GM20431 (cell line): ENCODE data around the gene DGKZ.

Source experiments
- in situ Hi-C: fragments of 300-500 bp; cut with MseI, MboI; formaldehyde crosslinking; loops from one replicate; pipeline ENCODE4 v1.15.0; 2020; ENCODE audit warnings: low sequenced_read_pairs; ENCODE audit not compliant: unreplicated experiment

The DGKZ gene

DNA sequence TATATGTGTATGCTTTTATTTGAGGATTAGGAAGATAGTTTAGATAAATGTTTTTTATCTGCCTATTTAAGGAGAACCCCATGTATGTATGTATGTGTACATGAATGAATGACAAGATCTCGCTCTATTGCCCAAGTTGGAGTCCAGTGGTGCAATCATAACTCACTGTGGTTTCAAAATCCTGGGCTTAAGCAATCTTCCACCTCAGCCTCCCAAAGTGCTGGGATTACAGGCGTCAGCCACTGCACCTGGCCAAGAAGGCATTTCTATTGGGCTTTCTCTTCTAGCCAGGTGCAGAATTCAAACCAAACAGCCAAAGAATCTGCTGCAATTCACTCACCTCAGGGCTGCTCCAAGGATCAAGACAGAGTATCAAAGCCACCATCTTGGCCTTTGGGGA is 25.5 kb upstream of the DGKZ start:
- in situ Hi-C loops = no loop called here

DNA sequence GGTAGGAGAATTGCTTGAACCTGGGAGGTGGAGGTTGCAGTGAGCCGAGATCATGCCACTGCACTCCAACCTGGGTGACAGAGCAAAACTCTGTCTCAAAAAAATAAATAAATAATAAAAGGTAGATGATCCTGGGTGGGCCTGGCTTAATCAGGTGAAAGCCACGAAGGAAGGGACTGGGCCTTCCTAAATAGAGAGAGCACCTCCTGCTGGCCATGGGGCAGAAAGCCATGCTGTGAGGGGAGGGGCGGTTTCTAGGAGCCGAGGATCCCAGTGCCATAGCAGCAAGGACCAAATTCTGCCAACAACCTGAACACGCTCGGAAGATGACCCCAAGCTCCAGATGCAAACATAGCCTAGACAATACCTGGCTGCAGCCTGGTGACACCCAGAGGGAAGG is 24.5 kb upstream of the DGKZ start:
- in situ Hi-C loops = no loop called here

DNA sequence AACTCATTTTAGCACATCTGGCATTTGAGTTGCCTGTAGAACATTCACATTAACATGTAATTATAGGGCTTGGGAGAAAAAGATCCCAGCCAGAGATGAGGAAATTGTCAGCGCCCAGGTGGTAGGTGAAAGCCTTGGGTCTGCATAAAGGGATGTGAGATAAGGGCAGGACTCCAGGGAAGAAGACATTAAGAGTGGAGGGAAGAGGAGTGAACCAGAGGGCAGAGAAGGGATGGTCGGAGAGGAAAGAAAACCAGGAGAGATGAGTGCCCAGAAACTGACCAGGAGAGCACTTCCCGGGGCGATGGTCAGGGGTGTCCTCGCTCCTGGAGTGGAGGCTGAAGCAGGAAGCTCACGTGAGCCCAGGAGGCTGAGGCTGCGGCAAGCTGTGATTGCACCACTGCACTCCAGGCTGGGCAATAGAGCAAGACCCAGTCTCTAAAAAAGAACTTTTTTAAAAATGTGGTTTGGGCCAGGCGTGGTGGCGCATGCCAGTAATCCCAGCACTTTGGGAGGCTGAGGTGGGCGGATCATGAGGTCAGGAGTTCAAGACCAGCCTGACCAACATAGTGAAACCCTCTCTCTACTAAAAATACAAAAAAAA is 20.3 kb upstream of the DGKZ start:
- in situ Hi-C loops = no loop called here

DNA sequence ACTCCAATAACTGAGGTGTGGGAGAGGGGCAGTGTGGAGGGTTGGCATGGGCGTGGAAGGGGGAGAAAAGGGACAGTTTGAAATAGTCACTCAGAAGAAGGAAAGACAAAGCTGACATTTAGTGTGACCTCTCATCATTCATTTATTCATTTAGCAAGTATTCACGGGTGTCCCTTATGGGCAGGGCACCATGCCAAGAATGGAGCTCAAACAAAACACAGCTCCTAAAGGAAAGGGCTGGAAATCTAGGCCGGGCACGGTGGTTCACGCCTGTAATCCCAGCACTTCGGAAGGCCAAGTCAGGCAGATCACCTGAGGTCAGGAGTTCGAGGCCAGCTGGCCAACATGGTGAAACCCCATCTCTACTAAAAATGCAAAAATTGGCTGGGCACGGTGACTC is 19.4 kb upstream of the DGKZ start:
- in situ Hi-C loops = no loop called here

DNA sequence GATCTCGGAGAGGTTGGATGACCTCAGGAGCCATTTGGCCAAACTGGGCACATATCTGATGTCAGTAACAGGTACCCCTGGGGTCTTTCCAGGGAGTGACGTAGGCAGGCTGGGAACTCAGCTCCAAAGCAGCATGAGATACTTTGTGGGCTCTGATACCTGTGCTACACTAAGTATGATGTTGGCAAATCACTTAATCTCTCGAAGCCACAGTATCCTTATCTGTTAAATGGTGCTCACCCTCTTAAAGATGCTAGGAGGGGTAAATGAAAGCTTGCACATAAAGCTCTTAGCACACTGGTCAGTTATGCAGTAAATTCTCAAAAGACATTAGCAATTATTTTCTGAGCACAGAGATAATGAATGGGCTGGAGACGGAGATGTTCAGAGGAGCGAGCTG is 17.1 kb upstream of the DGKZ start:
- in situ Hi-C loops = no loop called here

DNA sequence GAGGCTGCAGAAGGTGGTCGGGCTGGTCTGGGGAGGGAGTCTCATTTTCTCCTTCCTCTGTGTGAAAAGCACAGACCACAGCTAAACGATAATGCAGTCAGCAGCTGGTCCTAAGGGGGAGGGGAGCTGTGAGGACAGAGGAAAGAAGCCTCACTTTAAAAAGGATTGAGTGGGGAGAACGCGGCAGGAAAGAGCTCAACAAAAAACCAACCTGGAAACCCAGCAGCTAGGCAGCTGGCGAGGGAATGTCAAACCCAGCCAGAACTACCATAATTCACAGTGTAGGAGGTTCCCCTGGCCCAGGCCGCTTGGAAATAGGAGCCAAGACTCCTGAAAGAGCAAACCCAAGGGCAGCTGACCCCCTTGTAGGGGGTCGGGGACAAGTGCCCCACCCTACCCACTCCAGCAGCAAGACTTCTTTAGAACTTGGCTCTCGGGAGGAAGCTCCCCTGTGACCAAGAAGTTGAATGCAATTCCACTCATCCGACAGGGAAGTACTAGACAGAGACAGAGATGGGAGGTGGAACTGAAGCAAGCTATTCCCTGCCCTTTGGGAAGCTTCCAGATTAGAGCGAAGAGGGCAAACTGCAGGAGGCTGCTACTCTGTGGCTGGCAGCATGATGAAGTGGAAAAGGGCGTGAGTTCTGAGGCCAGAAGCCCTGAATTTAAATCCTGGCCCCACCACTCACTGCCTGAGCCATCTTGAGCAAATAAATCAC is 16.5 kb upstream of the DGKZ start:
- in situ Hi-C loops = no loop called here

DNA sequence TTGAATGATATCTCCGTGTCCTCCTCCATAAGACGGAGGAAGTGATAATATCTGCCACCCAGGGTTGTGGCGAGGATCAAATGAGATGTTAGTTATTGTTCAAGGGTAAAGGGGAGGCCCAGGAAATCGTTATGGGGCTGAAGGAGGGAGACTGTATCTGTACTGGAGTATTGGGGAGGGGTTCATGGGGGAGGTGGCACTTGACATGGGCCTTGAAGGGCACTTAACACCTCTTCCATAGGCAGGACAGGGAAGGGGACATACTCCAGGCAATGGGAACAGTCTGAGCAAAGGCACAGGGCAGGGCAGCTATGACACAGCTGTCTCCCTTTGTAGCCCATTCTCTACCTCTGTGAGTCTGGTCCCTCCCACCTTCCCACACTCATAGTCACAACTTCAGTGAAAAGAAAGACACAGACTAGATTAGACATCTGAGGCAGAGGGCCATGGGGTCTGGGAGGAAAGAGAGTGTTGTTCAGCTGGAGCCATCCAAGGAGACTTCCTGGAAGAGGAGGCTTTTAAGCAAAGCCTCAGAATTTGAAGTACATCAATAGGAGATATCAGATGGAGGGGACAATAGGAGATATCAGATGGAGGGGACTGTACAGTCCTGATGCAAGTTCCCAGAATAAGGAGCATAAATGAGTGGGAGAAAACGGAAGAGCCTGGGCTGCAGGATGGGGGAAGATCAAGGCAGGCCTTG is 15.8 kb upstream of the DGKZ start:
- in situ Hi-C loops = no loop called here

DNA sequence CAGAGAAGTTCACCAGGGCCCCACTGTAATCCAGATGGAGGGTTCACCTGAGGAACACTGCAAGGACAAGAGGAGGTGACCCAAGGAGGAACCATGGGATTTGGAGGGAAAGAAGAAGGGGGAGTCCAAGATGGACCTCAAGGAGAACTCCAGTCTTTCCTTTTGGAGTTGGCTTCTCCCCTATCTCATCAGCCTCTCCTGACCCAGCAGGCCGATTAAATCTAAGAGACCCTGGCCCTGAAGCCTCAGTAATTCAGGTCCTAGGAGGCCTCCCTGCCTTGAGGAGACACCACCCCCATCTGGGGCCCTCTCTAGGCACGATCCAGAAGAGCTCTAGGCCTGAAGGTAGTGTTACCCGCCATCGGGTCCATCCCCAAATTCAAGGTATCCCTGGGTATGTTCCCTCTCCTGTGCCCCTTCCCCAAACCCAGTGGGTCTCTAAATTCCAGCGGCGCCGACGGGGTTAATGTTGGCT is 15.1 kb upstream of the DGKZ start:
- in situ Hi-C loops = no loop called here

DNA sequence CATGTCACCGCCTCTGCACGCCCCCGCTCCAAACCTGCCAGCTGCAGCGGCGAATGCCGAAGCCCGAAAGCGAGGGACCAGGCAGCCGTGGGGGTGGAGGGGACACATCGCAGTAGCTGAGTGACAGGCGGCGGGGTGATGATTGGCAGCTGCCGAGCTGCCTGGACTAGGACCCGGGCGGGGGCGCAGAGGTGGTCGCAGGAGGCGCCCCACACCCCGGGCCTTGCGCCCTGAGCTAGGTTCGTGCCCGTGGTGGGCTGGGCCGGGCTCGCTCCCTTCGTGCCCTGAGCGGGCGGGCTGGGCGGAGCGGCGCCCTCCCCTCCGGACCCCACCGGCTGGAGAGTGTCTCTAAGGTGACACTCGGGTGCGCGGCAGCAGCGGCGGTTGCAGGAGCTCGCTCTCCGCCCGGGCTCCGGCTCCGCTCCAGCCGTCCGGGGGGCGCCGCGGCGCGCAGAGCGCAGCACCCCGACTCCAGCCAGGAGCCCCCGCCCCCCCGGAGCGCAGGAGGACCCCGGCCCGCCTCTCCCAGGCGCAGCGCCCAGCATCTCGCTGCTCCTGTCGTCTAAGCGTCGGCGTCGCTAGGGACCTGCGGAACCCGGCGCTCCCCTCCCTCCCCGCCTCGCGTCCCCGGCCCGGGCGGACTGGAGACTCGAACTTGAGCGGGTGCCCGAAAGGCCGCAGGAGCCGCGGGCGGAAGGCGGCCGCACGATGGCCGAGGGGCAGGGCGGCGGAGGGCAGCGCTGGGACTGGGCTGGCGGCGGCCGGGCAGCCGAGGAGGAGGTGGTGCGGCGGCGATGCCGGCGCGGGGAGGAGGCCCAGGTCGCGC is 14.5 kb upstream of the DGKZ start:
- in situ Hi-C loops = no loop called here

DNA sequence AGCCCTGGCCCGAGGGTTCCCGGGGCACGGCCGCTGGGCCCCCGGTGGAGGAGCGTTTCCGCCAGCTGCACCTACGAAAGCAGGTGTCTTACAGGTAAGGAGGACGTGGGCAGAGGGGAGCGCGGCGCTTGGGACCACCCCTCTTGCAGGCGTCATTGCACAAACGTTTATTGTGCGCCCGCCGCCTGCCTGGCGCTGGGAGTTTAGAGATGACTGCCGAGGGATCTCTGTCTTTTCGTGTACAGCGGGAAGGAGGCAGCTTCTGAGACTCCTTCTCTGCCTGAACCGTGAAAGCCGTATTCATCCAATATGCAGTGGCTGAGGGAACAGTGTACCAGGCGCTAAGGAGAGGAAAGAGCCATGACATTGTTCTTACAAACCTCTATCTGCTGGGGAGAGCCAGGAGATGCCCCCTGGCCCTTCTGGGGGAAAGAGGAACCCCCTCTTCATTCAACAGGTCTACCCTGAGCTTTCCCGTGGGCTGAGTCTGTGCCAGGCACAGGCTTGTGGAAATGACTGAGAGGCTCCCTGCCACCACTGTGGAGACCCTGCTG is 13.8 kb upstream of the DGKZ start:
- in situ Hi-C loops = no loop called here

DNA sequence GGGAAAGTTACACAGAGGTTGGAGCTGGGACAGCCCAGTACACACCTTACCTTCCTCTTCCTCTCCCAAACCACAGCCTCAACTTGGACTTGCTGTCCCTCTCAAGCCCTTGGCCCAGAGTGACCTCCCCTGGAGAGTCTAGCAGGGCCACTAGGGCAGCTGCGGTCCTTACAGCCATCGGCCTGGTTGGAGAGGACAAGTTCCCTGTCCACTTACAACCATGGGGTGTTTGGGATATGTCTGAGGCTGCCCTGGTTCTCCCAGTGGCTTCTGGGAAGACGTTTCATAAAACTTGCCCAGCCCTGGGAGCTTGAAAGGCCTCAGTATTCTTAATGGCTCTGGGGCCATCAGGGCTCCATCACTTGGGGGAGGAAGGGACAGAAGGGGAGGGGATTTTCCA is 13.1 kb upstream of the DGKZ start:
- in situ Hi-C loops = no loop called here

DNA sequence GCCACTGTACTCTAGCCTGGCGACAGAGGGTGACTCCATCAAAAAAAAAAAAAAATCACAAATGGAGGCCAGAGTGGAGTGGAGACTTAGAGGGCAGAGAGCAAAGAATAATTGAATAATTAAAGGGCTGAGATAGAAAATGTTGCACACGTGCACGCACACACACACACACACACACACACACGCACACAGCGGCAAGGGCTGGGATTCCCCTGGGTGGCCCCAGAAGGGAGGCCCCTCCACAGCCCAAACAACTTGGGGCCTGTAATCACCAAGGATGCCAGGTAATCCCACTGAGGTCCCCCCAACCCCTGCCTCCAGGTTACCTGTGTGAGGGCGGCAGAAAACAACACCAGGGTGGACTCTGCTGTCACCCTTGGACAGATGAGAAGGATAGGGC is 12.0 kb upstream of the DGKZ start:
- in situ Hi-C loops = no loop called here

DNA sequence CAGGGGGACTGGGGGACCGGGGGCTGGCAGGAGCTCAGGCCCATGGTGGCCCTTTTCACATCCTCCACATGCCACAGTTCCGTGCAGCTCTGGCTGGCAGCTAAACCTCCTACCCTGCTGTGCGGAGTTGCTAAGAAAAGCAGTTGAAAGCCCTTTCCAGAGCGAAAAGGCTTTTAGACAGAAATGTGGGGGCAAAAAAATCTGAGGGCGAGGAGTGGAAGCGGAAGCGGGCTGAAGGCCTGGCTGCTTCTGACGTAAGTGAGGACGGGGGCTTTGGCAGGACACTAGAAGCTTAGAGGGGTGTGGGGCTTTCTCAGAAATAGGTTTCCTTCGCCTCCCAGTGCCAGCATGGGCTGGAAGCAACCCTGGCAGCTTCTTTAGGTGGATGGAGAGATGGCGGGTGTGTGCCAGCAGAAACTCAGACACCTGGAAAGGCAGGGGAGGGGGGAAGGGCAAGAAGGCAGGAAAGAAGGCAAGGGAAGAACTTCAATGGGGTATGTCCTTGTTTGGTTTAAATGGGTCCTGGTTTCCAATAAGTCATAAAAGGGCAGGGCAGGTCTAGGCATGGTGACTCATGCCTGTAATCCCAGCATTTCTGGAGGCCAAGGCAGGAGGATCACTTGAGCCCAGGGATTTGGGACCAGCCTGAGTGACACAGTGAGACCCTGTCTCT is 11.2 kb upstream of the DGKZ start:
- in situ Hi-C loops = no loop called here

DNA sequence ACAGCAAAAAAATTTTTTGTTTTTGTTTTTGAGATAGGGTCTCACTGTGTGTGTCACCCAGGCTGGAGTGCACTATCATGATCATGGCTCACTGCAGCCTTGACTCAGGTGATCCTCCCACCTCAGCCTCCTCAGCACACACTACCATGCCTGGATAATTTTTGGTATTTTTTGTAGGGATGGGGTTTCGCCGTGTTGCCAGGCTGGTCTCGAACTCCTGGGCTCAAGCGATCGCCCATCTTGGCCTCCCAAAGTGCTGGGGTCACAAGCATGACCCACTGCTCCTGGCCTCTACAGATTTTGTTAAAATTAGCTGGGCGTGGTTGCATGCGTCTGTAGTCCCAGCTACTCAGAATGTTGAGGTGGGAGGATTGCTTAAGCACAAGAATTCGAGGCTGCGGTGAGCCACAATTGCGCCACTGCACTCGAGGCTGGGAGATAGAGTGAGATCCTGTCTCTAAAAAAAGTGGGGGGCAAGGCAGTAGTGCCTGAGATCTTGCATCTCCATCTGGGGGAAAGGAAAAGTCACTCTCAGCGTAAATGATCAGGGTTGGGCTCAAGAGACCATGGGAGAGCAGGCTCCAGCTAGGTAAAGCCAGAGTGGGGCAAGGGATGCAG is 10.6 kb upstream of the DGKZ start:
- in situ Hi-C loops = no loop called here

DNA sequence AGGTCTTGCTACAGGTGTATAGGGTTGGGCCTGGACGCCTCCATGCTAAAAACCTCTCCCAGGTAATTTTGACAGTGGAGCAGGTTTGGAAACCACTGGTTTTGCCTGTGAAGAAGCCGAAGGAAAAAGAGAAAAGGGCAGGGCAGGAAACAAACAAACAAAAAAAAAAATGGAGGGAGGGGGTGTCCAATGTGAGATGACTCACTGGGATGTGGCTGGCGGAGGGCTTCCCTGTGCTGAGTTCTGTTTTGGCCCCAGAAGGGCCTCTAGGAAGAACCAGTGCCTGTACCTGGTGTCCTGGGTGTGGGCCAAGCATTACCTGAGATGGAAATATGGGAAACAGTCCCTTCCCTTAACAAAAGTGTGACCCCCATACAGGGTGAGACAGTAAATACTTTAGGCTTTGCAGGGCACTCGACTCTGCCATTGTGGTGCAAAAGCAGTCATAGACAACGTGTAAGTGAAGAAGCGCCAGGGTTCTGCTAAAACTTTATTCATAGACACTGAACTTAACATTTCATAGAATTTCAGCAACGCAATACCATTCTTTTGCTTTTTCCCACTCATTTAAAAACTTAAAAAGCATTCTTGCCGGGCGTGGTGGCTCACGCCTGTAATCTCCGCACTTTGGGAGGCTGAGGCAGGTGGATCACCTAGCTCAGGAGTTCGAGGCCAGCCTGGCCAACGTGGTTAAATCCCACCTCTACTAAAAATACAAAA is 9.5 kb upstream of the DGKZ start:
- in situ Hi-C loops = no loop called here

DNA sequence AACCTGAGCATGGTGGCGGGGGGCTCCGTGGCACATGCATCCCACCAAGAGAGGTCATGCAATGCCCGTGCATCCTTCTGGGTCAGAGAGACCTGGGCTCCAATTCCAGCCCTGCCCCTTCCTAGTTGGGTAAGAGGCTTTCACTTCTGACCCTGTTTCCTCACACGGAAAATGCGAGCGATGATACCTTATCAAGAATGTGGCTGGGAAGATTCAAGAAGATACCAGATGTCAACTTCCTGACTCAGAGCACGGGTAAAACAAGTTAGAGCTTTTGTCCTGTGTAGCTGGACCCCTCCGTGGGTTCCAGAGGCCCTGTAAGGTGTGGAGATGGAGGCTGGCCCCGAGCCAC is 8.7 kb upstream of the DGKZ start:
- in situ Hi-C loops = no loop called here

DNA sequence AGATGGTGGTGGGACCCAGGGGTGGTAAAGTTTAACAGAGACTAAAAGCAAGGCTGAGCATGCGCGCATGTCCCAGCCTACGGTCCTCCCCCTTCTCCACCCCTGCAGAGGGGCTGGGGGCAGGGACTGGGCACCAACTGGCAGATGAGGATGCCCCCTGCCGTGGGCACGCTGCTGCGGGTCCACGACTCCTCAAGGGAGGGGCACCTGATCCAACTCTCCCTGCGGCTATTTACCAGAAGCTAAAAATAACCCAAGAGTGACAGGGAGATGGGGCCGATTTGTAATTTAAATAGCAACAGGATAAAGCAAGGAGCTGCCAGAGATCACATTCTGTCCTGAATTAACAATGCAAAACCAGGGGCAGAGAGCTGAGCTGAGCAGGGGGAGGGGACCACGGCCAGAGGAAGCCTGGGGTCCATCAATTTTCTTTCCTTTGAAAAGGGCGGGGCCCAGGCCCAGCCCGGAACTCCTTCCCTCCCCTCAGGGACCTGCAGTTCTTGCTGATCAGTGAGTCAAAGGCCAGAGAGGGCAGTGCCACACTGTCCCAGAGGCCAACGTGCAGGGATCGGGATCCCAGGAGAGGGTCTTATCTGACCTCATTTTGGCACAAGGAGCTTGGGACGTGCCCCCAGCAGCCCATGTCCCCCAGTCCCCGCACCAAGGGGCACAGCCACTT is 8.1 kb upstream of the DGKZ start:
- in situ Hi-C loops = no loop called here

DNA sequence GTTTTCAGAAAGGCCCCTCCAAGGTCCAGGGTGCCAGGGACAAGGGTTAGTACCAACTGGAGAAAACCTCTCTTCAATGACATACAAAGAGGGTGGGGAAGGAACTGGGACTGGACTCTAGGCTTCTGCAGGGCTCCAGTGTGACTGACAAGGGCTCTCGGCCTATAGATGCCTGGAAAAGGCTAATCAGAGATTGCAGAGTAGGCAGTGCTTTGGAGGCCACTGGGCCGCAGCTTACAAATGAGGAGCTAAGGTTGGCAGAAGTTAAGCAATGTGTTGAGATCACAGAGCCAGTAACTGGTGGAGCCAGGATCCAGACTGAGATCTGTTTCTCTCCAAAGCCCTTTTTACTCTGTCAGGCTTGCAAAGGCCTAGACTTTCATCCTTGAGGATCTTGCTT is 7.4 kb upstream of the DGKZ start:
- in situ Hi-C loops = no loop called here
